ENCODE data around the gene PRSS21.
A peak's percentile ranks its signal among the peaks of the same experiment; 100 is the strongest.

The PRSS21 gene

GRCh38 chr16:2846511-2847310 lies 29.7 kb downstream of the PRSS21 start:
- no peak for DNase-seq

- no peak for DNase-seq
Observed at GRCh38 chr16:2848933-2849725, 32.1 kb downstream of the PRSS21 start.

GRCh38 chr16:2852003-2852730 lies 35.1 kb downstream of the PRSS21 start:
- DNase-seq: no peak

GRCh38 chr16:2852731-2853507 lies 35.9 kb downstream of the PRSS21 start:
- no peak for DNase-seq

- no peak for DNase-seq
Observed at GRCh38 chr16:2853531-2854073, 36.6 kb downstream of the PRSS21 start.

- DNase-seq: no peak
Observed at GRCh38 chr16:2854700-2855309, 37.8 kb downstream of the PRSS21 start.

GRCh38 chr16:2855536-2855935 lies 38.5 kb downstream of the PRSS21 start:
- no peak for DNase-seq

GRCh38 chr16:2856061-2856670 lies 39.1 kb downstream of the PRSS21 start:
- no peak for DNase-seq

- no peak for DNase-seq
Observed at GRCh38 chr16:2856686-2857450, 39.8 kb downstream of the PRSS21 start.

- no peak for DNase-seq
Observed at GRCh38 chr16:2857451-2858244, 40.6 kb downstream of the PRSS21 start, which contains the start of gene PRSS22. TSS of gene PRSS22 (minus strand) at chr16:2858170. CDS start at chr16:2858104, 66 bp downstream.

GRCh38 chr16:2858245-2859025 lies 41.4 kb downstream of the PRSS21 start:
- DNase-seq: no peak

- no peak for DNase-seq
Observed at GRCh38 chr16:2859686-2860265, 42.7 kb downstream of the PRSS21 start.

GRCh38 chr16:2860826-2861567 lies 44.0 kb downstream of the PRSS21 start:
- no peak for DNase-seq

GRCh38 chr16:2865651-2866050 lies 48.6 kb downstream of the PRSS21 start:
- DNase-seq: no peak

- DNase-seq: no peak
Observed at GRCh38 chr16:2866431-2866830, 49.4 kb downstream of the PRSS21 start.

GRCh38 chr16:2867661-2867986 lies 50.6 kb downstream of the PRSS21 start:
- DNase-seq: no peak

GRCh38 chr16:2867987-2868789 lies 51.2 kb downstream of the PRSS21 start:
- peak; percentile 90 for DNase-seq

Data from effector CD8-positive, alpha-beta T cell (primary cell).